Stimulated activated CD4-positive, alpha-beta T cell treated with anti-CD3 and anti-CD28 coated beads, Interleukin-12 subunit alpha, Interleukin-12 subunit beta, amount 100 ng/mL, for 4 hours (primary cell): ENCODE results near the gene TMEM163.
"Not testable (repeated sequence)": the region's sequence is repeated elsewhere in the genome, so short reads cannot be mapped to it uniquely, and the experiment has no call there.

Experiments used
- DNase-seq: peaks from one replicate; pipeline ENCODE4 v3.0.0-alpha.2; 2020

Gene TMEM163

GRCh38 chr2:134660626-134661402, 58.0 kb downstream of the TMEM163 start:
- DNase-seq, result no peak

- no peak for DNase-seq
Observed at GRCh38 chr2:134659724-134660123, 59.1 kb downstream of the TMEM163 start.

GRCh38 chr2:134657650-134658250, 61.0 kb downstream of the TMEM163 start:
- no peak for DNase-seq

- DNase-seq, result not testable (repeated sequence)
Observed at GRCh38 chr2:134656391-134656790, 62.4 kb downstream of the TMEM163 start.

GRCh38 chr2:134648586-134648985, 70.2 kb downstream of the TMEM163 start:
- DNase-seq, result no peak

GRCh38 chr2:134647607-134648256, 71.1 kb downstream of the TMEM163 start:
- DNase-seq, result no peak

- no peak for DNase-seq
Observed at GRCh38 chr2:134642938-134643337, 75.9 kb downstream of the TMEM163 start.

GRCh38 chr2:134640494-134640893, 78.3 kb downstream of the TMEM163 start:
- DNase-seq, result no peak

- no peak for DNase-seq
Observed at GRCh38 chr2:134639265-134639664, 79.5 kb downstream of the TMEM163 start.

GRCh38 chr2:134636714-134637113, 82.1 kb downstream of the TMEM163 start:
- DNase-seq, result no peak

- DNase-seq, result no peak
Observed at GRCh38 chr2:134634054-134634753, 84.6 kb downstream of the TMEM163 start.

- DNase-seq, result no peak
Observed at GRCh38 chr2:134630504-134631159, 88.2 kb downstream of the TMEM163 start.

GRCh38 chr2:134628453-134628852, 90.3 kb downstream of the TMEM163 start:
- no peak for DNase-seq

- DNase-seq, result no peak
Observed at GRCh38 chr2:134626781-134627180, 92.0 kb downstream of the TMEM163 start.

- no peak for DNase-seq
Observed at GRCh38 chr2:134625311-134625710, 93.5 kb downstream of the TMEM163 start.

- no peak for DNase-seq
Observed at GRCh38 chr2:134623796-134624195, 95.0 kb downstream of the TMEM163 start.

- DNase-seq, result no peak
Observed at GRCh38 chr2:134623046-134623445, 95.8 kb downstream of the TMEM163 start.

- DNase-seq, result no peak
Observed at GRCh38 chr2:134621939-134622705, 96.7 kb downstream of the TMEM163 start.

- no peak for DNase-seq
Observed at GRCh38 chr2:134619250-134619649, 99.5 kb downstream of the TMEM163 start.

GRCh38 chr2:134615480-134615879, 103.3 kb downstream of the TMEM163 start:
- DNase-seq, result not testable (repeated sequence)

- no peak for DNase-seq
Observed at GRCh38 chr2:134611316-134611715, 107.5 kb downstream of the TMEM163 start.

- no peak for DNase-seq
Observed at GRCh38 chr2:134610871-134611270, 107.9 kb downstream of the TMEM163 start.
